Panc1 (cell line): ENCODE data around the gene RAP1GAP2. TPM values are rescaled to one million over a fixed set of nuclear protein-coding genes. Genes with fewer than 3 reads are reported as not detected.
"Not testable (repeated sequence)": the region's sequence is repeated elsewhere in the genome, so short reads cannot be mapped to it uniquely, and the experiment has no call there.

Experiments
- ATAC-seq: fragments of 200-7000 bp; cut with Tn5 transposase; 2 replicates; pipeline ENCODE4 v1.9.1; 2020; ENCODE audit warnings: mild to moderate bottlenecking, moderate library complexity
- BruUV-seq: library from RNA; stranded (reverse); fragments of 400-500 nt; replicated peaks from 2 replicates; lab custom pipeline; 2021; lab: Mats Ljungman, UMichigan
- CTCF ChIA-PET: fragments of 300-600 bp; sonication (Branson Sonifier 250); formaldehyde crosslinking; loops from one replicate; lab custom pipeline; 2022; ENCODE audit warnings: antibody characterized with exemption; lab: Charles Lee
- POLR2A ChIA-PET: fragments of 300-600 bp; sonication (Branson Sonifier 250); formaldehyde crosslinking; loops from one replicate; lab custom pipeline; 2022; ENCODE audit warnings: antibody characterized with exemption; lab: Charles Lee
- DNase-seq: peaks from one replicate; pipeline ENCODE4 v3.0.0-alpha.2; 2010; ENCODE audit warnings: low read depth, low spot score
- H3K27ac ChIP-seq: 2 replicates; pipeline ENCODE4 v1.5.1; 2011; ENCODE audit warnings: mild to moderate bottlenecking, low read length, inconsistent platforms
- H3K27me3 ChIP-seq: fragments of 200-500 bp; sonication (Bioruptor generic); 2 replicates; pipeline ENCODE4 v1.6.0; 2014; ENCODE audit warnings: low read length, inconsistent platforms; ENCODE audit not compliant: control insufficient read depth, insufficient read depth
- H3K36me3 ChIP-seq: fragments of 200-500 bp; sonication (Bioruptor generic); 2 replicates; pipeline ENCODE4 v1.5.1; 2014; ENCODE audit warnings: inconsistent platforms, mild to moderate bottlenecking, low read length, moderate library complexity; ENCODE audit not compliant: control insufficient read depth, insufficient read depth
- H3K4me1 ChIP-seq: 2 replicates; pipeline ENCODE4 v1.5.1; 2011; ENCODE audit warnings: inconsistent platforms, mild to moderate bottlenecking, low read length, moderate library complexity; ENCODE audit not compliant: control insufficient read depth, insufficient read depth
- H3K4me3 ChIP-seq, 2 experiments: 2 replicates each; pipeline ENCODE4 v1.5.1; 2011 to 2012; ENCODE audit warnings: low read depth in 2 of 2, low read length in 2 of 2, mild to moderate bottlenecking in 2 of 2, inconsistent platforms in 1 of 2, moderate library complexity in 1 of 2
- H3K9me3 ChIP-seq: fragments of 200-500 bp; sonication (Bioruptor generic); 2 replicates; pipeline ENCODE4 v1.5.1; 2014; ENCODE audit warnings: low read depth, mild to moderate bottlenecking, inconsistent platforms, low read length, moderate library complexity; ENCODE audit not compliant: control insufficient read depth, insufficient read depth
- POLR2AphosphoS5 ChIP-seq: IDR thresholded peaks from 2 replicates; pipeline ENCODE4 v1.6.1; 2012; ENCODE audit warnings: mild to moderate bottlenecking, low read depth, low read length, moderate library complexity
- SIN3A ChIP-seq: IDR thresholded peaks from 2 replicates; pipeline ENCODE4 v1.6.1; 2012; ENCODE audit warnings: low read depth, mild to moderate bottlenecking, low read length, moderate library complexity, borderline replicate concordance; ENCODE audit not compliant: insufficient read depth
- TCF7L2 ChIP-seq: IDR thresholded peaks from 2 replicates; pipeline ENCODE4 v1.6.1; 2011; ENCODE audit warnings: mild to moderate bottlenecking, low read depth, low read length, inconsistent platforms
- in situ Hi-C: cut with HindIII; loops from 2 replicates; pipeline ENCODE4 v1.10.0; 2016; ENCODE audit warnings: low sequenced_read_pairs, low pct_unique_long_range_greater_than_20kb
- intact Hi-C: fragments of 100-400 bp; cut with micrococcal nuclease; formaldehyde crosslinking; loops from one replicate; pipeline ENCODE4 v1.10.0; 2022; ENCODE audit not compliant: unreplicated experiment
- total RNA-seq: library from RNA; stranded (reverse); gene quantifications from one replicate; pipeline ENCODE4 v1.2.1, GENCODE V29; 2021; ENCODE audit not compliant: unreplicated experiment
- TF ChIP-seq, protein P1 (sequence below): fragments of 450-650 bp; IDR thresholded peaks from 2 replicates; pipeline ENCODE4 v1.5.1; 2017; ENCODE audit warnings: mild to moderate bottlenecking
- TF ChIP-seq, protein P2 (sequence below), 2 experiments: IDR thresholded peaks; 2 replicates each; pipeline ENCODE4 v1.6.1; 2011 to 2012; ENCODE audit warnings: low read depth in 2 of 2, control low read depth in 1 of 2, low read length in 1 of 2, mild to moderate bottlenecking in 1 of 2, moderate library complexity in 1 of 2; ENCODE audit not compliant: insufficient read depth in 1 of 2

RAP1GAP2 gene
- total RNA-seq, 1 experiment from 2014 or later, result 10.0 TPM

DNA sequence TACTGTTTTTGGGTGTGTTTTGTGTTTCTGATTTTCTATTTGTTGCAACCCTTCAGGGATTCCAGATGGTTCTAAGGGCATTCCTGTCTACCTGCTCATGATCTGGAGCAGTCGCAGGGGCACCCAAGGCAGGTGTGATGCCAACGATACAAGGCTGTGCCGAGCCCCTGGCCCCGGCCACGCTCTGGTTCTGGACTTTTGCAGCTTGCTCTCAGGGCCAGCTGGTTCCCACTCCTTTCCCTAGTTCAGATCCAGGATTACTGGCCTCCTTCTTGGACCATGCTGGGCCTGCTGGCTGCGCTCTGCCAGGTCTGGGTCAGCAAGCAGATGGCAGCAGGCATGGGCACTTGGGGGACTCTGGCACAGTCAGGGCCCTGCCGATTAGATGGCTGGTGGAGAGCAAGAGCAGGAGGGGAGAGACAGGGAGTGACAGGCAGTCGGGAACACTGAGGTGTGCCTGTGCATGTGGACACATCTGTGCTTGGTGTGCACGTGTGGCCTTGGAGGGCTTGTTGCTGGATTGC lies 15.2 kb upstream of the RAP1GAP2 start:
- no peaks in the 10 kb centered on the region for H3K27me3 ChIP-seq
- no peak for ATAC-seq
- CTCF ChIA-PET, result no interaction called here
- TF ChIP-seq POLR2AphosphoS5 (no peak), SIN3A (no peak), TCF7L2 (no peak)
- TF ChIP-seq, protein P1, sequence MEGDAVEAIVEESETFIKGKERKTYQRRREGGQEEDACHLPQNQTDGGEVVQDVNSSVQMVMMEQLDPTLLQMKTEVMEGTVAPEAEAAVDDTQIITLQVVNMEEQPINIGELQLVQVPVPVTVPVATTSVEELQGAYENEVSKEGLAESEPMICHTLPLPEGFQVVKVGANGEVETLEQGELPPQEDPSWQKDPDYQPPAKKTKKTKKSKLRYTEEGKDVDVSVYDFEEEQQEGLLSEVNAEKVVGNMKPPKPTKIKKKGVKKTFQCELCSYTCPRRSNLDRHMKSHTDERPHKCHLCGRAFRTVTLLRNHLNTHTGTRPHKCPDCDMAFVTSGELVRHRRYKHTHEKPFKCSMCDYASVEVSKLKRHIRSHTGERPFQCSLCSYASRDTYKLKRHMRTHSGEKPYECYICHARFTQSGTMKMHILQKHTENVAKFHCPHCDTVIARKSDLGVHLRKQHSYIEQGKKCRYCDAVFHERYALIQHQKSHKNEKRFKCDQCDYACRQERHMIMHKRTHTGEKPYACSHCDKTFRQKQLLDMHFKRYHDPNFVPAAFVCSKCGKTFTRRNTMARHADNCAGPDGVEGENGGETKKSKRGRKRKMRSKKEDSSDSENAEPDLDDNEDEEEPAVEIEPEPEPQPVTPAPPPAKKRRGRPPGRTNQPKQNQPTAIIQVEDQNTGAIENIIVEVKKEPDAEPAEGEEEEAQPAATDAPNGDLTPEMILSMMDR, result no peak
- TF ChIP-seq, protein P2, sequence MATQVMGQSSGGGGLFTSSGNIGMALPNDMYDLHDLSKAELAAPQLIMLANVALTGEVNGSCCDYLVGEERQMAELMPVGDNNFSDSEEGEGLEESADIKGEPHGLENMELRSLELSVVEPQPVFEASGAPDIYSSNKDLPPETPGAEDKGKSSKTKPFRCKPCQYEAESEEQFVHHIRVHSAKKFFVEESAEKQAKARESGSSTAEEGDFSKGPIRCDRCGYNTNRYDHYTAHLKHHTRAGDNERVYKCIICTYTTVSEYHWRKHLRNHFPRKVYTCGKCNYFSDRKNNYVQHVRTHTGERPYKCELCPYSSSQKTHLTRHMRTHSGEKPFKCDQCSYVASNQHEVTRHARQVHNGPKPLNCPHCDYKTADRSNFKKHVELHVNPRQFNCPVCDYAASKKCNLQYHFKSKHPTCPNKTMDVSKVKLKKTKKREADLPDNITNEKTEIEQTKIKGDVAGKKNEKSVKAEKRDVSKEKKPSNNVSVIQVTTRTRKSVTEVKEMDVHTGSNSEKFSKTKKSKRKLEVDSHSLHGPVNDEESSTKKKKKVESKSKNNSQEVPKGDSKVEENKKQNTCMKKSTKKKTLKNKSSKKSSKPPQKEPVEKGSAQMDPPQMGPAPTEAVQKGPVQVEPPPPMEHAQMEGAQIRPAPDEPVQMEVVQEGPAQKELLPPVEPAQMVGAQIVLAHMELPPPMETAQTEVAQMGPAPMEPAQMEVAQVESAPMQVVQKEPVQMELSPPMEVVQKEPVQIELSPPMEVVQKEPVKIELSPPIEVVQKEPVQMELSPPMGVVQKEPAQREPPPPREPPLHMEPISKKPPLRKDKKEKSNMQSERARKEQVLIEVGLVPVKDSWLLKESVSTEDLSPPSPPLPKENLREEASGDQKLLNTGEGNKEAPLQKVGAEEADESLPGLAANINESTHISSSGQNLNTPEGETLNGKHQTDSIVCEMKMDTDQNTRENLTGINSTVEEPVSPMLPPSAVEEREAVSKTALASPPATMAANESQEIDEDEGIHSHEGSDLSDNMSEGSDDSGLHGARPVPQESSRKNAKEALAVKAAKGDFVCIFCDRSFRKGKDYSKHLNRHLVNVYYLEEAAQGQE (IDR thresholded peaks at IDR 0.05; ENCODE audit: insufficient read depth in 1 of 2, low read depth in 2 of 2, low read length in 1 of 2), result no peak
- H3K4me3 ChIP-seq, result no peak overlapping the region
- intact Hi-C loops (no loop called here), in situ Hi-C loops (no loop called here)
- no TSS peak for BruUV-seq
- H3K4me1 ChIP-seq, result no peaks in the 10 kb centered on the region
- no peak overlapping the region for H3K27ac ChIP-seq
- no peak for DNase-seq
- no peaks in the 10 kb centered on the region for H3K9me3 ChIP-seq
- POLR2A ChIA-PET, result no interaction called here
- H3K36me3 ChIP-seq, result no peaks in the 10 kb centered on the region

DNA sequence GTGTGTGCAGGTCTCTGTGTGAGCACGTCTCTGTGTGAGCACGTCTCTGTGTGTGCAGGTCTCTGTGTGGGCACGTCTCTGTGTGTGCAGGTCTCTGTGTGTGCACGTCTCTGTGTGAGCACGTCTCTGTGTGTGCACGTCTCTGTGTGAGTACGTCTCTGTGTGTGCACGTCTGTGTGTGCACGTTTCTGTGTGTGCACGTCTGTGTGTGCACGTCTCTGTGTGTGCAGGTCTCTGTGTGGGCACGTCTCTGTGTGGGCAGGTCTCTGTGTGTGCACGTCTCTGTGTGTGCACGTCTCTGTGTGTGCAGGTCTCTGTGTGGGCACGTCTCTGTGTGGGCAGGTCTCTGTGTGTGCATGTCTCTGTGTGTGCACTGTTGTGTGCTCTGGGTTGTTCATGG lies 14.6 kb upstream of the RAP1GAP2 start:
- BruUV-seq, intact Hi-C loops, CTCF ChIA-PET, DNase-seq, in situ Hi-C loops, H3K9me3 ChIP-seq, POLR2A ChIA-PET, H3K27ac ChIP-seq, H3K4me1 ChIP-seq, H3K27me3 ChIP-seq, ATAC-seq, H3K4me3 ChIP-seq, H3K36me3 ChIP-seq: not testable (repeated sequence)

DNA sequence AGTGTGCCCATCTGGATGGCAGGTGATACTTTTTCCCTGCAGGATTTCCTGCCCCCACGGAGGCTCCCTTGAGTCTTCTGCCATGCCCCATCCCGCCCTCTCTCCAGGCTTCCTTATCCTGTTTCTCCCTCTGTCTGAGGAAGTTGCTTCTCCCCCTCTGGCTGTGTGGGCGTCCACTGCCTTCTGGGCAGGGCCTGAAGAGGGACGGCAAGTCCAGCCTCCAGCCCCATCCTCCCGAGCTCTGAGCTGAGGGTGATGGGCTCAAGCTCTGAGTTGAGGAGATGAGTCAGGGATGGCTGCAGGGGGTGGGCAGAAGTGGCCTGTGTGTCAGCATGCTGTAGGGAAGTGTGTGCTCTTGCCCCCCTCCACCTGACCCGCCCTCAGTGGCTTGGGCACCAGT lies 14.2 kb upstream of the RAP1GAP2 start:
- POLR2A ChIA-PET, result no interaction called here
- BruUV-seq, result no TSS peak
- Histone ChIP-seq H3K27me3 (no peaks in the 10 kb centered on the region), H3K27ac (no peak overlapping the region), H3K36me3 (no peaks in the 10 kb centered on the region), H3K4me3 (no peak overlapping the region), H3K9me3 (no peaks in the 10 kb centered on the region), H3K4me1 (no peaks in the 10 kb centered on the region)
- CTCF ChIA-PET, result interaction anchor here (0.6 kb wide), 1 partner anchor 246 kb away, joined by 4 read pairs; no protein-coding TSS in a partner anchor
- in situ Hi-C loops, result no loop called here
- intact Hi-C loops, result no loop called here
- TF ChIP-seq POLR2AphosphoS5 (no peak), SIN3A (no peak), TCF7L2 (no peak)
- TF ChIP-seq, protein P1, result no peak
- TF ChIP-seq, protein P2 (IDR thresholded peaks at IDR 0.05; ENCODE audit: insufficient read depth in 1 of 2, low read depth in 2 of 2, low read length in 1 of 2), result no peak
- ATAC-seq, result no peak
- DNase-seq, result no peak
